Measurements from ENCODE around the gene UNC93A.

Gene UNC93A

GRCh38 chr6:167331565-167331964 is 40.5 kb downstream of the UNC93A start:
- no peaks in the 10 kb centered on the region for H3K9me3 ChIP-seq (ENCODE audit: control insufficient read depth, insufficient read depth, low read length)
- H3K4me2 ChIP-seq (ENCODE audit: low read length), result no peak overlapping the region
- H3F3A ChIP-seq (ENCODE audit: control insufficient read depth, insufficient read depth), result no peaks in the 10 kb centered on the region
- no peaks in the 10 kb centered on the region for H4K20me1 ChIP-seq (ENCODE audit: control insufficient read depth, insufficient read depth, low read depth, low read length)
- H3K27ac ChIP-seq (ENCODE audit: low read depth, low read length), result no peak overlapping the region
- no peaks in the 10 kb centered on the region for H3K4me1 ChIP-seq (ENCODE audit: control insufficient read depth, low read length)
- no peaks in the 10 kb centered on the region for H3K79me2 ChIP-seq (ENCODE audit: control insufficient read depth, low read length)
- TF ChIP-seq CTCF (IDR thresholded peaks at IDR 0.05; ENCODE audit: low read depth, low read length, poor library complexity, severe bottlenecking), result no peak
- no peaks in the 10 kb centered on the region for H3K9me2 ChIP-seq (replicated peaks; ENCODE audit: control insufficient read depth, low read length)
- no peaks in the 10 kb centered on the region for H3K36me3 ChIP-seq (ENCODE audit: control insufficient read depth, low read length)
- H3K4me3 ChIP-seq (ENCODE audit: low read length), result no peak overlapping the region
- H3K27me3 ChIP-seq (ENCODE audit: control insufficient read depth, low read length), result no peaks in the 10 kb centered on the region

- Histone ChIP-seq H3F3A (ENCODE audit: control insufficient read depth, insufficient read depth) (no peaks in the 10 kb centered on the region), H3K9me3 (ENCODE audit: control insufficient read depth, insufficient read depth, low read length) (no peaks in the 10 kb centered on the region; the same call in 1 of the 2 replicates), H3K27ac (ENCODE audit: low read depth, low read length) (no peak overlapping the region), H3K4me3 (ENCODE audit: low read length) (no peak overlapping the region), H3K9me2 (replicated peaks; ENCODE audit: control insufficient read depth, low read length) (no peaks in the 10 kb centered on the region), H3K79me2 (ENCODE audit: control insufficient read depth, low read length) (no peaks in the 10 kb centered on the region), H3K27me3 (ENCODE audit: control insufficient read depth, low read length) (no peaks in the 10 kb centered on the region), H3K4me2 (ENCODE audit: low read length) (no peak overlapping the region), H4K20me1 (ENCODE audit: control insufficient read depth, insufficient read depth, low read depth, low read length) (no peaks in the 10 kb centered on the region), H3K4me1 (ENCODE audit: control insufficient read depth, low read length) (no peaks in the 10 kb centered on the region), H3K36me3 (ENCODE audit: control insufficient read depth, low read length) (no peaks in the 10 kb centered on the region)
- TF ChIP-seq EZH2phosphoT487 (IDR thresholded peaks at IDR 0.05; ENCODE audit: borderline replicate concordance, low read length), result no peak
- TF ChIP-seq CTCF (IDR thresholded peaks at IDR 0.05; ENCODE audit: low read depth, low read length, poor library complexity, severe bottlenecking), result no peak
These were observed 45.9 kb downstream of the UNC93A start for GRCh38 chr6:167336844-167337630.

- Histone ChIP-seq H3F3A (ENCODE audit: control insufficient read depth, insufficient read depth) (no peaks in the 10 kb centered on the region), H4K20me1 (ENCODE audit: control insufficient read depth, insufficient read depth, low read depth, low read length) (no peaks in the 10 kb centered on the region), H3K27me3 (ENCODE audit: control insufficient read depth, low read length) (no peaks in the 10 kb centered on the region), H3K36me3 (ENCODE audit: control insufficient read depth, low read length) (no peaks in the 10 kb centered on the region), H3K9me2 (replicated peaks; ENCODE audit: control insufficient read depth, low read length) (no peaks in the 10 kb centered on the region), H3K79me2 (ENCODE audit: control insufficient read depth, low read length) (no peaks in the 10 kb centered on the region), H3K4me3 (ENCODE audit: low read length) (no peak overlapping the region), H3K4me1 (ENCODE audit: control insufficient read depth, low read length) (no peaks in the 10 kb centered on the region), H3K27ac (ENCODE audit: low read depth, low read length) (no peak overlapping the region), H3K9me3 (ENCODE audit: control insufficient read depth, insufficient read depth, low read length) (no peaks in the 10 kb centered on the region; the same call in 1 of the 2 replicates), H3K4me2 (ENCODE audit: low read length) (no peak overlapping the region)
- TF ChIP-seq EZH2phosphoT487 (IDR thresholded peaks at IDR 0.05; ENCODE audit: borderline replicate concordance, low read length) (no peak), CTCF (IDR thresholded peaks at IDR 0.05; ENCODE audit: low read depth, low read length, poor library complexity, severe bottlenecking) (no peak)
These were observed 46.7 kb downstream of the UNC93A start for GRCh38 chr6:167337675-167338449.
